Testis (tissue), 2 donors: ENCODE results near the gene NTM.

Experiments
- POLR2A ChIP-seq: fragments of 450-650 bp; IDR thresholded peaks from one replicate; pipeline ENCODE4 v1.6.1; 2017; ENCODE audit warnings: antibody characterized with exemption, mild to moderate bottlenecking, moderate library complexity
- TF ChIP-seq, protein P1 (sequence below), 3 experiments: fragments of 450-650 bp in 2 of 3; fragments of 200-600 bp in 1 of 3; sonication (generic) in 1 of 3; IDR thresholded peaks; one replicate each; pipeline ENCODE4 v1.5.1; 2016 to 2019; ENCODE audit warnings: antibody characterized with exemption in 3 of 3, mild to moderate bottlenecking in 2 of 3, moderate library complexity in 1 of 3

DNA sequence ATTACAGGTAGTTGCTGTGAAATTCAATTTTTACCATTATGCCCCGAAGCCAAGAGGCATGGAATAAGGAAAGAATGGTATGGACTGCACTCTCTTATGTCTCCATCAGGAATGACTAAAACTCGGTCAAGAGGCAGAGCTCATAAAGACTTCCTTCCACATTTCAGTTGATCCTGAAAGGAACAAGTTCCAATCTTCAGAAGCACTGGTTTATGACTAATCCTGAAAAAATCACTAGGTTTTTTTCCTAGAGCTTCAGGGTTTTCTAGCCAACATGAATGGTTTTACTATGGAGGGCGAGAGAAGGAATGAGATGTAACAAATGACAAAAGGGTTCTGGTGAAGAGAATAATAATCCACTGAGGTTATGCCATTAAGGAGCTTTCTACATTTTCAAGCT is 832.2 kb downstream of the NTM start:
- TF ChIP-seq, protein P1, sequence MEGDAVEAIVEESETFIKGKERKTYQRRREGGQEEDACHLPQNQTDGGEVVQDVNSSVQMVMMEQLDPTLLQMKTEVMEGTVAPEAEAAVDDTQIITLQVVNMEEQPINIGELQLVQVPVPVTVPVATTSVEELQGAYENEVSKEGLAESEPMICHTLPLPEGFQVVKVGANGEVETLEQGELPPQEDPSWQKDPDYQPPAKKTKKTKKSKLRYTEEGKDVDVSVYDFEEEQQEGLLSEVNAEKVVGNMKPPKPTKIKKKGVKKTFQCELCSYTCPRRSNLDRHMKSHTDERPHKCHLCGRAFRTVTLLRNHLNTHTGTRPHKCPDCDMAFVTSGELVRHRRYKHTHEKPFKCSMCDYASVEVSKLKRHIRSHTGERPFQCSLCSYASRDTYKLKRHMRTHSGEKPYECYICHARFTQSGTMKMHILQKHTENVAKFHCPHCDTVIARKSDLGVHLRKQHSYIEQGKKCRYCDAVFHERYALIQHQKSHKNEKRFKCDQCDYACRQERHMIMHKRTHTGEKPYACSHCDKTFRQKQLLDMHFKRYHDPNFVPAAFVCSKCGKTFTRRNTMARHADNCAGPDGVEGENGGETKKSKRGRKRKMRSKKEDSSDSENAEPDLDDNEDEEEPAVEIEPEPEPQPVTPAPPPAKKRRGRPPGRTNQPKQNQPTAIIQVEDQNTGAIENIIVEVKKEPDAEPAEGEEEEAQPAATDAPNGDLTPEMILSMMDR (IDR thresholded peaks at IDR 0.05): no peak
- no peak for TF ChIP-seq POLR2A
